EH (cell line): ENCODE data around the gene DEFB124.

Experiments
- DNase-seq: peaks from one replicate; pipeline ENCODE4 v3.0.0-alpha.2; 2015; ENCODE audit warnings: low read depth

The DEFB124 gene

DNA sequence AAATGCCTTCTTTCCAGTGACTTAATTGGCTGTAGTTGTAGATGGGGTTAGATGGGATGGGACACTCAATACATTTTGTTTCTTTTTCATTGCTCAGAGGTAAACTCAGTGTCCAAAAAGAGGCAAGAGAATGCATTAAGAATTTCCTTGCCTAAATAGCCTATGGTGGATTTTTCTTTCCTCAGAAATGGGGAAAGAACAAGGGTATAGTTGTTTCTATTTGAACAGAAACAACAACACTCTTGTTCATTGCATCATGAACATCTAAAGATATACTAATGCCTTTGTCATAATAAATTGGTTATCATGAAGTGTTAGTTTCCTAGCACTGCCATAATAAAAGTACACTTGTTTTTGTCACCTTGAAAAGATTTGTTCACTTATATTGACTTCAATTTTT lies 49.1 kb downstream of the DEFB124 start:
- no peak for DNase-seq

DNA sequence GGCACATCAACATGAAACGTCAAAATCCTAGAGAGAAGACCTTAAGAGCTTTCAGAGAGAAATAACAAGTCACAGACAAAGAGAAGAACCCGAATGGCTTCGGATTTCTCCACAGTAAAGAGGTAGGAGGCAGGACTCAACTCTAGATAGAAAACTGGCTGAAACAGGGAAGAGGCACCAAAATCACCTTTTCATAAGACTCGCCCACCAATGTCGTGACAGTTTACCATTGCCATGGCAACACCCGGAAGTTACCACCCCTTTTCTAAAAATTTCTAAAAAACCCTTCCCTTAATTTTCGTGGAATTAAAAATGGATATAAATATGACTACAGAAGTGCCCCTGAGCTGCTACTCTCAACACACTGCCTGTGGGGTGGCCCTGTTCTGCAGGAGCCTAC lies 56.6 kb downstream of the DEFB124 start:
- DNase-seq, result no peak

DNA sequence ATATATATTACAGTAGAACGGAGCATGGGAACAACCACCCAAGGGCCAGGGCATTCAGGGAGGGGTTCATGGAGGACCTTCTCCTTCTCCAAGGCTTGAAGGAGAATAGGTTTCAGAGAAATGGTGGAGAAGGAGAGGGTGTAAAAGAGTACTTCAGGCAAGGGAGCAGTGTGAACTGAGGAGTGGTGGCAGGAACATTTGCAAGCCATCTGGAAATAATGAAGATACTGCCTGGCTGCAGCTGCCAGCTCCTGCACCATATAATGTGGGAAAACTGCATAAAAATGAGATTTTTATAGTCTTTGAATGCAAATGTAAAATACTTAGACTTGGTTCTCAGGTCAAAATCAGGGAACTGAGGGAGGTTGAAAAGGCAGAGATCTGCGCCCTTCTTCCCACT lies 59.3 kb downstream of the DEFB124 start:
- DNase-seq, result no peak
